ENCODE measurements around the gene POU3F2.

Gene POU3F2

GRCh38 chr6:98844244-98845210 lies 10.2 kb downstream of the POU3F2 start:
- DNase-seq (ENCODE audit: low read depth) = peak; percentile 17

GRCh38 chr6:98845211-98846020 lies 11.0 kb downstream of the POU3F2 start:
- DNase-seq (ENCODE audit: low read depth) = peak; percentile 86

- no peak for DNase-seq (ENCODE audit: low read depth)
Measured at GRCh38 chr6:98846021-98846380, 11.6 kb downstream of the POU3F2 start.

- DNase-seq (ENCODE audit: low read depth) = no peak
Measured at GRCh38 chr6:98847416-98847778, 13.0 kb downstream of the POU3F2 start.

- peak; percentile 14 for DNase-seq (ENCODE audit: low read depth)
Measured at GRCh38 chr6:98847779-98848538, 13.6 kb downstream of the POU3F2 start.

DNA sequence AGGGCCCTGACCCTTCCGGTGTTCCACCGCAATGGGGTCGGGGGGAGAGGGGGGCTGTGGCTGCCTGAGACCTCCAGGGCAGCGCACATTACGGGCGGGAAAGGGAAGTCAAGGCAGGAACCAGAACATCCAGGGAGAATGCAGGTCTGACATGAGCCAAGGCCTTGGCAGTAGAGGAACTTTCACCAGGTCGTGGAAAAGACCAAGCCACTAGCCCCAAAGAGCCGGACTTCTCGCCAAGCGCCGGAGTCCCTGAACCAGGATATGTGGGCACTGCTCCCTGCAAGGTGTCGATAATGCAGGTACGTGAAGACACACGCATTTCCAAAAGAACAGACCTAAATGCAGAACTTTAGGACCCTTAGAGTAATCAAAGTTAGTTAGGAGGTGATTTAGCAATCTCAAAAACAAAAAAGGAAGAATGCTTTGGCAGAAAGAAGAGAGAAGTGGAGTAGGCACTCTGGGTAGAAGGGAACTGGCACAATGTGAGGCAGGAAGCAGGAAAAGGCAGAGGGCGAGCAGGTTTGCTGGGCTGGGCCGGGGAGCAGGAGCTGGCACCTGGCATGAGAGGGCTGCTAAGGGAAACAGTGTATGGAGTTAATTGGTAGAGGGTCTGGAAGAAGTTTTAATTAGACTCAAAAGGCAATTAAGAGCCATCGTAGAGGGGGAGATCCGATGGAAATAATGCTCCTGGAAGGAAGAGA lies 14.3 kb downstream of the POU3F2 start:
- no peak for DNase-seq (ENCODE audit: low read depth)

- no peak for DNase-seq (ENCODE audit: low read depth)
Measured at GRCh38 chr6:98864497-98864896, 30.1 kb downstream of the POU3F2 start.

GRCh38 chr6:98871057-98871456 lies 36.7 kb downstream of the POU3F2 start:
- no peak for DNase-seq (ENCODE audit: low read depth)

- no peak for DNase-seq (ENCODE audit: low read depth)
Measured at GRCh38 chr6:98871821-98872220, 37.4 kb downstream of the POU3F2 start.

DNA sequence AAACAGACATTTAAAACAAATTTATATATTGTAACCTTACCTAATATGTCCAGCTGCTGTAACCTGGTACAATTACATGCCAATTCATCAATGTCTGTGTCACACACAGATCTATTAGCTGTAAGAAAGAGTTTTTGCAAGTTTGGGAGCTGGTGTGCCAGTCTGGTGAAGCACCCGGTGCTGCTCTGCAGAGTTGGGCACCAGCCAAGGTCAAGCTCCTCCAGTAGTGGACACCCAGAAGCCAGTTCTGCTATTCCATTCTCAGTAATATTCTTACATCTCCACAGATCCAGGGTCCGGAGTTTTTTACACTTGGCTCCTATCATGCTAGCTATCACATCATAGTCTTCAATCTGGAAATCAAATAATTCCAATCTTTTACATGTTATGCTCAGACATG lies 41.0 kb downstream of the POU3F2 start:
- no peak for DNase-seq (ENCODE audit: low read depth)

- DNase-seq (ENCODE audit: low read depth) = no peak
Measured at GRCh38 chr6:98877250-98877649, 42.9 kb downstream of the POU3F2 start.

DNA sequence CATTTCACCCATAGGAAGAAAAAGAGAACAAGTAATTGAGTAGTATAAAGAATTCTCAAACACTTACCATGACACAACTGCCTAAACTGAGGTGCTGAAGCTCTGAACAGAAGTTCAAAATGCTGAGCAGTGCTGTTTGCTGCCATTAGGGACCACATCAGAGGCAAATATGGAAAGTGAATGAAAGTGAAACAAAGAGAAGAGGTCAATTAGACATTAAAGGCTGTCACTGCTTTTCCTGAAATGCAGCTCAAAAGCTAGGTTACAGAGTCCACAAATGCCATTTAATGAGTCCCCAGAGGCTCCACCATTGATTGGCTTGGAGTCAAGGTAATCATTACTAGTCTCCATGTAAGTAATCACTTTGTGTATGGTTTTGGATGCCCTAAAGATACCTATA lies 46.1 kb downstream of the POU3F2 start:
- DNase-seq (ENCODE audit: low read depth) = no peak

- DNase-seq (ENCODE audit: low read depth) = no peak
Measured at GRCh38 chr6:98885330-98885729, 51.0 kb downstream of the POU3F2 start.

DNA sequence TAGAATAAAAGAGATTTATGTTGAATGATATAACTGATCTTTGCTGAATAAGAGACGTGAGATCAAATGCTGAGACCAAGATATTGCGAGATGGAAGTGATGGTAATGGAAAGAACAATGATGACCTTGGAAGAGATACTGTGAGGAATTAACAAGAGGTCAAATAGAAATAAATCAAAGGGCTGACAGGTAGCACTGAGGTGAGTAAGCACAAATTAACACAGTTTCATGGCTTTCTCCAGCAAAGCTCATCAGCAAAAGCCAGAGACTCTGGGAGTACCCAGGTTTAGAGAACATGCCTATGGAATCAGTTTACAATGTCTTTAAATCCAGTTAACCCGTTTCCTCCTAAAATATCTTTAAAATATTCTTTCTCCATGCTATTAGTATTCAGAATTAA lies 53.3 kb downstream of the POU3F2 start:
- DNase-seq (ENCODE audit: low read depth) = no peak

Measured in ELR (cell line).